ENCODE measurements around the gene TMBIM1. TPM values are rescaled to one million over a fixed set of nuclear protein-coding genes. Genes with fewer than 3 reads are reported as not detected.

TMBIM1 gene
- total RNA-seq, 6 experiments from 2014 or later, result 101 to 160 (median 126) TPM

GRCh38 chr2:218264773-218265561, 27.3 kb downstream of the TMBIM1 start:
- H3K4me3 ChIP-seq, result no peak overlapping the region
- no peak overlapping the region for H3K27ac ChIP-seq
- ATAC-seq, result peak; percentile 64 to 77 (median 72)
- TF ChIP-seq CTCF (IDR thresholded peaks at IDR 0.05) (no peak), POLR2A (IDR thresholded peaks at IDR 0.05) (no peak)
- DNase-seq, result peak in 1 of 3 donors; percentile 76
- H3K36me3 ChIP-seq, result peaks cover 0 to 44% (median 8%) of the 10 kb centered on the region in 4 donors
- intact Hi-C loops (cut with DNase I), result no loop called here
- H3K4me1 ChIP-seq, result peaks cover 0 to 29% (median 12%) of the 10 kb centered on the region in 4 donors
- no peaks in the 10 kb centered on the region for H3K9me3 ChIP-seq
- 22% methylated on average over 8 of the region's 22 CpGs for WGBS (ENCODE audit: insufficient coverage, low coverage, low lambda C conversion rate, missing lambda C conversion rate)
- H3K27me3 ChIP-seq, result no peaks in the 10 kb centered on the region

- Histone ChIP-seq H3K4me3 (no peak overlapping the region), H3K4me1 (peaks cover 0 to 27% (median 10%) of the 10 kb centered on the region in 4 donors), H3K27ac (no peak overlapping the region), H3K36me3 (peaks cover 0 to 44% (median 8%) of the 10 kb centered on the region in 4 donors), H3K9me3 (no peaks in the 10 kb centered on the region), H3K27me3 (no peaks in the 10 kb centered on the region)
- ATAC-seq, result no peak
- intact Hi-C loops (cut with DNase I), result no loop called here
- TF ChIP-seq CTCF (IDR thresholded peaks at IDR 0.05) (no peak), POLR2A (IDR thresholded peaks at IDR 0.05) (no peak)
- peak in 1 of 3 donors; percentile 36 for DNase-seq
- 78% methylated on average over 15 of the region's 17 CpGs for WGBS (ENCODE audit: insufficient coverage, low coverage, low lambda C conversion rate, missing lambda C conversion rate)
These were observed 28.3 kb downstream of the TMBIM1 start for GRCh38 chr2:218263817-218264641.

GRCh38 chr2:218262631-218263586, 29.4 kb downstream of the TMBIM1 start:
- Histone ChIP-seq H3K27ac (no peak overlapping the region), H3K27me3 (no peaks in the 10 kb centered on the region), H3K4me3 (no peak overlapping the region), H3K4me1 (peaks cover 0 to 16% (median 6%) of the 10 kb centered on the region in 4 donors), H3K9me3 (no peaks in the 10 kb centered on the region), H3K36me3 (peaks cover 0 to 43% (median 7%) of the 10 kb centered on the region in 4 donors)
- no peak for TF ChIP-seq POLR2A (IDR thresholded peaks at IDR 0.05)
- DNase-seq (peak in 2 of 3 donors; percentile 50 to 56), ATAC-seq (no peak)
- intact Hi-C loops (cut with DNase I), result no loop called here
- 79% methylated on average over 6 of the region's 39 CpGs for WGBS (ENCODE audit: insufficient coverage, low coverage, low lambda C conversion rate, missing lambda C conversion rate)

GRCh38 chr2:218262237-218262600, 30.1 kb downstream of the TMBIM1 start:
- Histone ChIP-seq H3K4me3 (no peak overlapping the region), H3K27ac (no peak overlapping the region), H3K4me1 (peaks cover 0 to 16% (median 6%) of the 10 kb centered on the region in 4 donors), H3K36me3 (peaks cover 0 to 36% (median 3%) of the 10 kb centered on the region in 4 donors), H3K27me3 (no peaks in the 10 kb centered on the region), H3K9me3 (no peaks in the 10 kb centered on the region)
- no peak for ATAC-seq
- TF ChIP-seq CTCF (IDR thresholded peaks at IDR 0.05), result no peak
- TF ChIP-seq POLR2A (IDR thresholded peaks at IDR 0.05), result no peak
- 61% methylated on average over 3 of the region's 6 CpGs for WGBS (ENCODE audit: insufficient coverage, low coverage, low lambda C conversion rate, missing lambda C conversion rate)
- intact Hi-C loops (cut with DNase I), result no loop called here
- no peak for DNase-seq

All from right lobe of liver (tissue), 6 donors.